HepG2 (cell line): ENCODE results near the gene VAMP5. TPM values are rescaled to one million over a fixed set of nuclear protein-coding genes. Genes with fewer than 3 reads are reported as not detected.

Source experiments
- BRCA1 ChIP-seq: sonication (generic); formaldehyde crosslinking; IDR thresholded peaks from 2 replicates; pipeline ENCODE4 v1.4.0; 2020; ENCODE audit warnings: missing genetic modification reagents
- CSRNP1 ChIP-seq: sonication (generic); formaldehyde crosslinking; IDR thresholded peaks from 2 replicates; pipeline ENCODE4 v1.8.1; 2023; ENCODE audit warnings: mild to moderate bottlenecking, missing genetic modification reagents
- ELK4 ChIP-seq: sonication (generic); formaldehyde crosslinking; IDR thresholded peaks from 2 replicates; pipeline ENCODE4 v1.9.0; 2021; ENCODE audit warnings: missing genetic modification reagents, borderline replicate concordance
- FIP1L1 ChIP-seq: fragments of 200-400 bp; formaldehyde crosslinking; IDR thresholded peaks from 2 replicates; pipeline ENCODE4 v1.6.1; 2018; ENCODE audit warnings: low read depth, mild to moderate bottlenecking, low read length, moderate library complexity, borderline replicate concordance; ENCODE audit not compliant: insufficient read depth
- GMEB1 ChIP-seq: sonication (generic); formaldehyde crosslinking; IDR thresholded peaks from 2 replicates; pipeline ENCODE4 v1.5.1; 2020; ENCODE audit warnings: missing genetic modification reagents, mild to moderate bottlenecking, borderline replicate concordance
- GZF1 ChIP-seq: sonication (generic); formaldehyde crosslinking; IDR thresholded peaks from 2 replicates; pipeline ENCODE4 v1.5.1; 2020; ENCODE audit warnings: mild to moderate bottlenecking, missing genetic modification reagents
- KDM6A ChIP-seq: IDR thresholded peaks from 2 replicates; pipeline ENCODE4 v1.6.1; 2016; ENCODE audit warnings: low read depth
- RFX3 ChIP-seq: IDR thresholded peaks from 2 replicates; pipeline ENCODE4 v1.6.1; 2016; ENCODE audit warnings: missing biosample characterization, missing genetic modification reagents
- TIGD3 ChIP-seq: sonication (generic); formaldehyde crosslinking; IDR thresholded peaks from 2 replicates; pipeline ENCODE4 v1.5.1; 2020; ENCODE audit warnings: mild to moderate bottlenecking, missing genetic modification reagents, borderline replicate concordance
- TRIM24 ChIP-seq: sonication (generic); formaldehyde crosslinking; IDR thresholded peaks from 2 replicates; pipeline ENCODE4 v1.8.0; 2022; ENCODE audit warnings: mild to moderate bottlenecking, missing genetic modification reagents
- ZBTB10 ChIP-seq: sonication (generic); formaldehyde crosslinking; IDR thresholded peaks from 2 replicates; pipeline ENCODE4 v1.4.0; 2020; ENCODE audit warnings: missing genetic modification reagents, borderline replicate concordance
- ZFYVE20 ChIP-seq: sonication (generic); formaldehyde crosslinking; IDR thresholded peaks from 2 replicates; pipeline ENCODE4 v1.8.0; 2023; ENCODE audit warnings: low read depth, mild to moderate bottlenecking, moderate library complexity, missing genetic modification reagents, borderline replicate concordance
- ZMAT3 ChIP-seq: sonication (generic); formaldehyde crosslinking; conservative IDR thresholded peaks from 2 replicates; pipeline ENCODE4 v1.7.0; 2021; ENCODE audit warnings: missing genetic modification reagents
- ZNF34 ChIP-seq: sonication (generic); formaldehyde crosslinking; IDR thresholded peaks from 2 replicates; pipeline ENCODE4 v1.4.0; 2020; ENCODE audit warnings: mild to moderate bottlenecking, missing genetic modification reagents, borderline replicate concordance
- ZNF430 ChIP-seq: sonication (generic); formaldehyde crosslinking; IDR thresholded peaks from 2 replicates; pipeline ENCODE4 v1.9.0; 2021; ENCODE audit warnings: mild to moderate bottlenecking, missing genetic modification reagents
- ZNF589 ChIP-seq: sonication (generic); formaldehyde crosslinking; conservative IDR thresholded peaks from 2 replicates; pipeline ENCODE4 v1.8.0; 2022; ENCODE audit warnings: mild to moderate bottlenecking, moderate library complexity, missing genetic modification reagents
- ZNF652 ChIP-seq: IDR thresholded peaks from 2 replicates; pipeline ENCODE4 v1.6.1; 2016; ENCODE audit warnings: low read depth, borderline replicate concordance
- ZNF784 ChIP-seq: sonication (generic); formaldehyde crosslinking; IDR thresholded peaks from 2 replicates; pipeline ENCODE4 v1.5.1; 2020; ENCODE audit warnings: missing genetic modification reagents, mild to moderate bottlenecking, borderline replicate concordance
- polyA plus RNA-seq, 8 experiments: library from polyadenylated mRNA; depleted of rRNA in 3 of 8; stranded (reverse) in 7 of 8; unstranded in 1 of 8; fragments of >200 nt; fragmentation: Illumina TruSeq in 4 of 8; extraction: Trizol in 4 of 8; gene quantifications; 2 replicates each; pipeline versions ENCODE4 v1.2.1 to v1.2.3, GENCODE V29; 2011 to 2016; ENCODE audit warnings: low read depth in 4 of 8, missing spikeins in 1 of 8, mixed read lengths in 1 of 8; ENCODE audit not compliant: insufficient read depth in 1 of 8
- total RNA-seq, 5 experiments: library from RNA; depleted of rRNA; stranded (reverse); fragments of >200 nt; fragmentation: Illumina TruSeq; extraction: Trizol; gene quantifications; 2 replicates each; pipeline ENCODE4 v1.2.3, GENCODE V29; 2016; ENCODE audit warnings: low read depth in 1 of 5

VAMP5 gene
- total and polyA plus RNA-seq, 2 of the 13 experiments (the other 11 are each of a cell fraction or from before 2014, with no cell fraction given) = 7.2 to 56.7 TPM

- TF ChIP-seq TRIM24 (CRISPR knock-in tag) (no peak), ZNF589 (CRISPR knock-in tag) (peak; percentile 97), ZNF430 (peak; percentile 87), ZBTB10 (CRISPR knock-in tag) (no peak), BRCA1 (CRISPR knock-in tag) (0 out of 2 replicates have a peak, but pooled peaks have one; percentile 34), RFX3 (no peak), KDM6A (no peak), ZNF784 (CRISPR knock-in tag) (no peak), ZMAT3 (peak; percentile 57; the same call in 1 of the 2 replicates), ZFYVE20 (CRISPR knock-in tag) (no peak; the same call in 1 of the 2 replicates), ELK4 (no peak), ZNF34 (no peak), GZF1 (CRISPR knock-in tag) (peak; percentile 47; the same call in 1 of the 2 replicates), GMEB1 (no peak), CSRNP1 (CRISPR knock-in tag) (peak; percentile 23; the same call in 1 of the 2 replicates), TIGD3 (CRISPR knock-in tag) (no peak; the same call in 1 of the 2 replicates), FIP1L1 (no peak; the same call in 1 of the 2 replicates), ZNF652 (CRISPR knock-in tag) (peak; percentile 90)
Measured at GRCh38 chr2:85539361-85540132, 44.7 kb upstream of the VAMP5 start (continued).
